ENCODE measurements around the gene GAREM1. TPM values are rescaled to one million over a fixed set of nuclear protein-coding genes. Genes with fewer than 3 reads are reported as not detected.

GAREM1 gene
- total RNA-seq, 3 donors from 2014 or later = 14.5 to 29.0 (median 19.6) TPM

DNA sequence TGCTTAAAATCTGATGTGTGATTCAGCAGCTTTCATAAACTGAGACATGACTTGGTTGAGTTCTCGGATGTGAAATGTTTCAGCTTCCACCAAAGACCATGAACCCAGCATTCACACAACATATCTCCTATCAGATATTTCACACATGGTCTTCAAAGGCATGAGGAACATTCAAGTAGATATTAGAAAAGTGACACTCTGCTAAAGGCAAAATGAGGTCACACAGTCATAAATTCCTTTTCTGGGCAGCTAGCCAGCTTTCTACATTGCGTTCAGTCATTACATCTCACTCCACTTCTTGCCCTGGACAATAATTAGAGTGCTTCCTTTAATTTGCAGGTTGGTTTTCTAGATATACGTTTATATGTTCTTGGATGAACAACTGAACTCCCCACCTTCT lies 96.7 kb downstream of the GAREM1 start:
- H3K36me3 ChIP-seq (ENCODE audit: low read depth) = no peaks in the 10 kb centered on the region
- ATAC-seq (peak; percentile 23), DNase-seq (peak in 1 of 3 donors; percentile 80)
- intact Hi-C loops (cut with DNase I, micrococcal nuclease) = loop anchor here in 1 of 2 donors (10.0 kb wide), 1 partner anchor 89 kb away; no protein-coding TSS in a partner anchor
- TF ChIP-seq, protein P1, sequence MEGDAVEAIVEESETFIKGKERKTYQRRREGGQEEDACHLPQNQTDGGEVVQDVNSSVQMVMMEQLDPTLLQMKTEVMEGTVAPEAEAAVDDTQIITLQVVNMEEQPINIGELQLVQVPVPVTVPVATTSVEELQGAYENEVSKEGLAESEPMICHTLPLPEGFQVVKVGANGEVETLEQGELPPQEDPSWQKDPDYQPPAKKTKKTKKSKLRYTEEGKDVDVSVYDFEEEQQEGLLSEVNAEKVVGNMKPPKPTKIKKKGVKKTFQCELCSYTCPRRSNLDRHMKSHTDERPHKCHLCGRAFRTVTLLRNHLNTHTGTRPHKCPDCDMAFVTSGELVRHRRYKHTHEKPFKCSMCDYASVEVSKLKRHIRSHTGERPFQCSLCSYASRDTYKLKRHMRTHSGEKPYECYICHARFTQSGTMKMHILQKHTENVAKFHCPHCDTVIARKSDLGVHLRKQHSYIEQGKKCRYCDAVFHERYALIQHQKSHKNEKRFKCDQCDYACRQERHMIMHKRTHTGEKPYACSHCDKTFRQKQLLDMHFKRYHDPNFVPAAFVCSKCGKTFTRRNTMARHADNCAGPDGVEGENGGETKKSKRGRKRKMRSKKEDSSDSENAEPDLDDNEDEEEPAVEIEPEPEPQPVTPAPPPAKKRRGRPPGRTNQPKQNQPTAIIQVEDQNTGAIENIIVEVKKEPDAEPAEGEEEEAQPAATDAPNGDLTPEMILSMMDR (IDR thresholded peaks at IDR 0.05) = no peak
- H3K4me3 ChIP-seq = no peak overlapping the region
- H3K4me1 ChIP-seq (ENCODE audit: low read depth) = peaks cover 38% of the 10 kb centered on the region
- no peaks in the 10 kb centered on the region for H3K9me3 ChIP-seq

DNA sequence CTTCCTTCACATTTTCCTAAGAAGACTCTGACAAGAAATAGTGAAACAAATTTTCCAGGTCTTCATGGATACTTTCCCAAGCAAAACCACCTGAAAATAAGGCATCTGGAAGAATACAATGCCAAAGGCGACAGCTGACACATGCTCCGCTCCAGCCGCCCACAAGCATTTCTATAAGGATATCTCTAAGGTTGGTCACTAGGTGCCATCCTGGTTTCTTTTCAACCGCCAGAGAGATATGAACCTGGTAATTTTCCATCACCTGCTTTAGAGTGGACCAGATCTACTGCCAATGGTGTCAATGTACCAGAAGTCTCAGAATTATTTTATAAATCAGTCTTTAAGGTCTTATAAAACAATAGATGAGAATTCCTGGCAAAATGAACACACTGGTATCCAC lies 97.2 kb downstream of the GAREM1 start:
- TF ChIP-seq, protein P1 (IDR thresholded peaks at IDR 0.05) = no peak
- ATAC-seq (no peak), DNase-seq (no peak)
- Histone ChIP-seq H3K4me3 (no peak overlapping the region), H3K9me3 (no peaks in the 10 kb centered on the region), H3K4me1 (ENCODE audit: low read depth) (peaks cover 38% of the 10 kb centered on the region), H3K36me3 (ENCODE audit: low read depth) (no peaks in the 10 kb centered on the region)
- intact Hi-C loops (cut with DNase I, micrococcal nuclease) = loop anchor here in 1 of 2 donors (10.0 kb wide), 1 partner anchor 89 kb away; no protein-coding TSS in a partner anchor

GRCh38 chr18:32372381-32373061 lies 98.2 kb downstream of the GAREM1 start:
- peak; percentile 95 for ATAC-seq
- intact Hi-C loops (cut with DNase I, micrococcal nuclease) = loop anchor here in 1 of 2 donors (10.0 kb wide), 1 partner anchor 88 kb away; no protein-coding TSS in a partner anchor
- peaks cover 37% of the 10 kb centered on the region for H3K4me1 ChIP-seq (ENCODE audit: low read depth)
- no peaks in the 10 kb centered on the region for H3K9me3 ChIP-seq
- DNase-seq = peak in 2 of 3 donors; percentile 46 to 86
- TF ChIP-seq, protein P1 (IDR thresholded peaks at IDR 0.05) = no peak
- H3K4me3 ChIP-seq = no peak overlapping the region
- no peaks in the 10 kb centered on the region for H3K36me3 ChIP-seq (ENCODE audit: low read depth)

DNA sequence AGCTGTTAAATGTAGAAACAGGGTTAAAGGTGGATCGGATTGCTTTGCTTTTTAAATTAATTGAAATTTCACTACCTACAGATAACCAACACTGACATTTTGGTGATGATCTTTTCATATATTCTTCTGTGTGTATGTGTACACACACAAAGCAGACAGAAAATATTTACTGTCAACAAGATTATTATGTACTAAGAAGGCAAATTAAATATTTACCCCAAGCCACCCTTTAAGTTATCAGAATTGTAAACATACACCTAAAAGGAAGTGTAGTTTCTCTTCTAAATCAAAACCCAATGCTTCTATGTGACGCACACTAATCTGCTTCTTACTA lies 98.7 kb downstream of the GAREM1 start:
- peaks cover 33% of the 10 kb centered on the region for H3K4me1 ChIP-seq (ENCODE audit: low read depth)
- TF ChIP-seq, protein P1 (IDR thresholded peaks at IDR 0.05) = no peak
- intact Hi-C loops (cut with DNase I, micrococcal nuclease) = loop anchor here in 1 of 2 donors (10.0 kb wide), 1 partner anchor 87 kb away; no protein-coding TSS in a partner anchor
- H3K36me3 ChIP-seq (ENCODE audit: low read depth) = no peaks in the 10 kb centered on the region
- no peak overlapping the region for H3K4me3 ChIP-seq
- DNase-seq (no peak), ATAC-seq (no peak)
- H3K9me3 ChIP-seq = no peaks in the 10 kb centered on the region

GRCh38 chr18:32371384-32371783 lies 99.3 kb downstream of the GAREM1 start:
- TF ChIP-seq, protein P1 (IDR thresholded peaks at IDR 0.05) = no peak
- no peak for DNase-seq
- peaks cover 37% of the 10 kb centered on the region for H3K4me1 ChIP-seq (ENCODE audit: low read depth)
- intact Hi-C loops (cut with DNase I, micrococcal nuclease) = loop anchor here in 1 of 2 donors (10.0 kb wide), 1 partner anchor 87 kb away; no protein-coding TSS in a partner anchor
- H3K36me3 ChIP-seq (ENCODE audit: low read depth) = no peaks in the 10 kb centered on the region
- no peaks in the 10 kb centered on the region for H3K9me3 ChIP-seq
- ATAC-seq = no peak
- no peak overlapping the region for H3K4me3 ChIP-seq

All from mucosa of descending colon (tissue), 3 donors.